HCT116 (cell line): Measurements from ENCODE around the gene GLDN. TPM values are rescaled to one million over a fixed set of nuclear protein-coding genes. Genes with fewer than 3 reads are reported as not detected.

Experiments
- ATAC-seq: fragments of 200-7000 bp; cut with Tn5 transposase; 2 replicates; pipeline ENCODE4 v1.9.1; 2020; ENCODE audit warnings: mild to moderate bottlenecking, moderate library complexity
- BruUV-seq: library from RNA; stranded (reverse); fragments of 400-500 nt; replicated peaks from 2 replicates; lab custom pipeline; 2021; lab: Mats Ljungman, UMichigan
- CTCF ChIA-PET: fragments of 300-600 bp; sonication (Branson Sonifier 250); formaldehyde crosslinking; loops from one replicate; lab custom pipeline; 2021; ENCODE audit warnings: antibody characterized with exemption; lab: Charles Lee
- POLR2A ChIA-PET: fragments of 300-600, 350-600 bp; sonication (Branson Sonifier 250); formaldehyde crosslinking; loops from one replicate; lab custom pipeline; 2021; ENCODE audit warnings: antibody characterized with exemption; lab: Charles Lee
- RAD21 ChIA-PET, 2 experiments: fragments of 300-600 bp; sonication (Branson Sonifier 250); formaldehyde crosslinking; loops; one replicate each; lab custom pipeline; 2023; ENCODE audit warnings: low total read pairs in 2 of 2; ENCODE audit not compliant: uncharacterized antibody in 2 of 2, unreplicated experiment in 2 of 2, low non-redundant PET in 1 of 2; lab: Charles Lee
- DNase-seq: peaks from one replicate; pipeline ENCODE4 v3.0.0-alpha.2; 2010; ENCODE audit warnings: low read depth, low spot score
- H2AFZ ChIP-seq: fragments of 200-600 bp; shearing (Covaris generic), sonication (generic); 2 replicates; pipeline ENCODE4 v1.6.1; 2017; ENCODE audit warnings: low read depth, mixed run types, mixed read lengths, antibody characterized with exemption, low read length; ENCODE audit not compliant: poor library complexity, severe bottlenecking
- H3K27ac ChIP-seq: 2 replicates; pipeline ENCODE4 v1.5.1; 2012; ENCODE audit warnings: low read depth, low read length
- H3K27me3 ChIP-seq: fragments of 200-600 bp; sonication (generic); 2 replicates; pipeline ENCODE4 v1.6.1; 2016; ENCODE audit warnings: mixed run types, low read length, mixed read lengths; ENCODE audit not compliant: insufficient read depth
- H3K36me3 ChIP-seq, 2 experiments: fragments of 200-500 bp in 1 of 2; fragments of 200-600 bp in 1 of 2; sonication (Bioruptor generic) in 1 of 2; sonication (generic) in 1 of 2; 2 replicates each; pipeline versions ENCODE4 v1.5.1 to v1.6.1; 2014 to 2016; ENCODE audit warnings: low read length in 2 of 2, inconsistent platforms in 1 of 2, mixed read lengths in 1 of 2, mixed run types in 1 of 2; ENCODE audit not compliant: insufficient read depth in 2 of 2, control insufficient read depth in 1 of 2
- H3K4me1 ChIP-seq, 2 experiments: fragments of 200-600 bp in 1 of 2; sonication (generic) in 1 of 2; 2 replicates each; pipeline versions ENCODE4 v1.5.1 to v1.6.1; 2012 to 2017; ENCODE audit warnings: low read length in 2 of 2, inconsistent platforms in 1 of 2, mild to moderate bottlenecking in 1 of 2, mixed read lengths in 1 of 2, mixed run types in 1 of 2, moderate library complexity in 1 of 2; ENCODE audit not compliant: insufficient read depth in 2 of 2, control insufficient read depth in 1 of 2
- H3K4me2 ChIP-seq: fragments of 200-600 bp; sonication (generic); 2 replicates; pipeline ENCODE4 v1.6.1; 2017; ENCODE audit warnings: mixed run types, low read length, mixed read lengths
- H3K4me3 ChIP-seq, 2 experiments: fragments of 200-600 bp in 1 of 2; sonication (generic) in 1 of 2; replicated peaks in 1 of 2; 2 replicates each; pipeline ENCODE4 v1.5.1; 2011 to 2016; ENCODE audit warnings: low read length in 2 of 2, control low read depth in 1 of 2, low read depth in 1 of 2, mild to moderate bottlenecking in 1 of 2, mixed read lengths in 1 of 2, mixed run types in 1 of 2
- H3K79me2 ChIP-seq: fragments of 200-600 bp; sonication (generic); 2 replicates; pipeline ENCODE4 v1.6.1; 2017; ENCODE audit warnings: mild to moderate bottlenecking, mixed run types, low read length, moderate library complexity, mixed read lengths; ENCODE audit not compliant: insufficient read depth
- H3K9ac ChIP-seq: fragments of 200-600 bp; sonication (generic); 2 replicates; pipeline ENCODE4 v1.6.1; 2016; ENCODE audit warnings: low read length, mixed read lengths
- H3K9me2 ChIP-seq: fragments of 200-600 bp; sonication (generic), shearing (Covaris generic); 2 replicates; pipeline ENCODE4 v1.6.1; 2017; ENCODE audit warnings: mixed run types, mild to moderate bottlenecking, moderate library complexity; ENCODE audit not compliant: insufficient read depth
- H3K9me3 ChIP-seq, 2 experiments: fragments of 200-500 bp in 1 of 2; fragments of 200-600 bp in 1 of 2; sonication (Bioruptor generic) in 1 of 2; sonication (generic) in 1 of 2; 2 replicates each; pipeline ENCODE4 v1.6.1; 2014 to 2017; ENCODE audit warnings: low read length in 2 of 2, mixed read lengths in 2 of 2, inconsistent platforms in 1 of 2, low read depth in 1 of 2, mild to moderate bottlenecking in 1 of 2, mixed run types in 1 of 2, moderate library complexity in 1 of 2; ENCODE audit not compliant: control insufficient read depth in 1 of 2, insufficient read depth in 1 of 2
- H4K20me1 ChIP-seq: fragments of 200-600 bp; sonication (generic), shearing (Covaris generic); 2 replicates; pipeline ENCODE4 v1.6.1; 2017; ENCODE audit warnings: mixed run types, mild to moderate bottlenecking, moderate library complexity; ENCODE audit not compliant: insufficient read depth
- ATF3 ChIP-seq: IDR thresholded peaks from 2 replicates; pipeline ENCODE4 v1.6.1; 2012
- CEBPB ChIP-seq: IDR thresholded peaks from 2 replicates; pipeline ENCODE4 v1.6.1; 2012; ENCODE audit warnings: low read depth
- EGR1 ChIP-seq: IDR thresholded peaks from 2 replicates; pipeline ENCODE4 v1.6.1; 2012; ENCODE audit warnings: low read depth
- FOSL1 ChIP-seq: IDR thresholded peaks from 2 replicates; pipeline ENCODE4 v1.6.1; 2012; ENCODE audit warnings: low read depth
- POLR2AphosphoS5 ChIP-seq: IDR thresholded peaks from 2 replicates; pipeline ENCODE4 v1.6.1; 2011; ENCODE audit warnings: mild to moderate bottlenecking, low read depth, low read length, moderate library complexity
- SIN3A ChIP-seq: IDR thresholded peaks from 2 replicates; pipeline ENCODE4 v1.6.1; 2012; ENCODE audit warnings: low read depth
- SP1 ChIP-seq: IDR thresholded peaks from 2 replicates; pipeline ENCODE4 v1.6.1; 2012; ENCODE audit warnings: low read depth
- SRF ChIP-seq: IDR thresholded peaks from 2 replicates; pipeline ENCODE4 v1.6.1; 2012; ENCODE audit warnings: low read depth
- TCF7L2 ChIP-seq: IDR thresholded peaks from 2 replicates; pipeline ENCODE4 v1.7.0; 2011; ENCODE audit warnings: borderline replicate concordance, inconsistent platforms; ENCODE audit not compliant: insufficient read depth, insufficient read length; ENCODE audit errors: extremely low read depth
- ZBTB33 ChIP-seq: IDR thresholded peaks from 2 replicates; pipeline ENCODE4 v1.6.1; 2011; ENCODE audit warnings: mild to moderate bottlenecking, low read length, moderate library complexity; ENCODE audit not compliant: insufficient replicate concordance; ENCODE audit errors: extremely low read depth
- ZFX ChIP-seq: fragments of 450-650 bp; IDR thresholded peaks from 2 replicates; pipeline ENCODE4 v1.6.1; 2017
- ZNF274 ChIP-seq: fragments of 200-500 bp; sonication (Bioruptor generic); IDR thresholded peaks from 2 replicates; pipeline ENCODE4 v1.6.1; 2014; ENCODE audit warnings: mild to moderate bottlenecking, low read depth, low read length, inconsistent platforms
- intact Hi-C: fragments of 100-400 bp; cut with micrococcal nuclease; formaldehyde crosslinking; loops from 2 replicates; pipeline ENCODE4 v1.10.0; 2022
- total RNA-seq: library from RNA; stranded (reverse); gene quantifications from one replicate; pipeline ENCODE4 v1.2.1, GENCODE V29; 2021; ENCODE audit not compliant: unreplicated experiment
- TF ChIP-seq, protein P1 (sequence below): IDR thresholded peaks from 2 replicates; pipeline ENCODE4 v1.6.1; 2012

The GLDN gene
- total RNA-seq, 1 experiment from 2014 or later, result 3.0 TPM

DNA sequence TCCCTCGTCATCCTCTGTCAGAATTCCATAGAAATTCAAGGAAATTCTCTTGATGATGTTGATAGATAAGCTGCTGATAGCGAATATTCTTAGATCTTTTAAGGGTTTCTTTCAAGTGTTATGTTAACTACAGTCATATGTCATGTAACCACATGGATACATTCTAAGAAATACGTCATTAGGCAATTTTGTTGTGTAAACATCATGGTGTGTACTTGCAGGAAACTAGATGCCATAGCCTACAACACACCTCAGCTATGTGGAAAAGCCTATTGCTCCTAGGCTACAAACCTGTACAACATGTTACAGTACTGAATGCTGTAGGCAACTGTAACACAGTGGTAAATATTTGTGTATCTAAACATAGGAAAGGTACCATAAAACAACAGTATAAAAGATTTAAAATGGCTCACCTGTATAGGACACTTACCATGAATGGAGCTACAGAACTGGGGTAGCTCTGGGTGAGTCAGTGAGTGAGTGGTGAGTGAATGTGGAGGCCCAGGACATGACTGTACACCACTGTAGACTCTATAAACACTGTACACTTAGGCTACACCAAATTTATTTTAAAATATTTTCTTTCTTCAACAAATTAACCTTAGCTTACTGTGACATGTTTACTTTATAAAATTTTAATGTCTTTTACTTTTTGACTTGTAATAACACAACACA is 34.6 kb downstream of the GLDN start:
- no peak overlapping the region for H3K4me2 ChIP-seq
- H3K9me2 ChIP-seq, result no peaks in the 10 kb centered on the region
- CTCF ChIA-PET, result interaction anchor here (1.5 to 3.4 kb wide), 2 partner anchors 213 kb away, joined by 6 to 25 read pairs; no protein-coding TSS in a partner anchor
- intact Hi-C loops, result no loop called here
- H2AFZ ChIP-seq, result no peak overlapping the region
- no peak overlapping the region for H3K27ac ChIP-seq
- H4K20me1 ChIP-seq, result no peaks in the 10 kb centered on the region
- POLR2A ChIA-PET, result no interaction called here
- H3K9ac ChIP-seq, result no peak overlapping the region
- no peak for ATAC-seq
- TF ChIP-seq TCF7L2 (no peak), EGR1 (no peak), POLR2AphosphoS5 (no peak), SRF (no peak), SIN3A (no peak)
- H3K27me3 ChIP-seq, result no peaks in the 10 kb centered on the region
- no peaks in the 10 kb centered on the region for H3K9me3 ChIP-seq
- no peaks in the 10 kb centered on the region for H3K4me1 ChIP-seq
- BruUV-seq, result no TSS peak
- H3K36me3 ChIP-seq, result no peaks in the 10 kb centered on the region
- RAD21 ChIA-PET, result no interaction called here
- no peak overlapping the region for H3K4me3 ChIP-seq
- H3K79me2 ChIP-seq, result no peaks in the 10 kb centered on the region
- DNase-seq, result no peak

DNA sequence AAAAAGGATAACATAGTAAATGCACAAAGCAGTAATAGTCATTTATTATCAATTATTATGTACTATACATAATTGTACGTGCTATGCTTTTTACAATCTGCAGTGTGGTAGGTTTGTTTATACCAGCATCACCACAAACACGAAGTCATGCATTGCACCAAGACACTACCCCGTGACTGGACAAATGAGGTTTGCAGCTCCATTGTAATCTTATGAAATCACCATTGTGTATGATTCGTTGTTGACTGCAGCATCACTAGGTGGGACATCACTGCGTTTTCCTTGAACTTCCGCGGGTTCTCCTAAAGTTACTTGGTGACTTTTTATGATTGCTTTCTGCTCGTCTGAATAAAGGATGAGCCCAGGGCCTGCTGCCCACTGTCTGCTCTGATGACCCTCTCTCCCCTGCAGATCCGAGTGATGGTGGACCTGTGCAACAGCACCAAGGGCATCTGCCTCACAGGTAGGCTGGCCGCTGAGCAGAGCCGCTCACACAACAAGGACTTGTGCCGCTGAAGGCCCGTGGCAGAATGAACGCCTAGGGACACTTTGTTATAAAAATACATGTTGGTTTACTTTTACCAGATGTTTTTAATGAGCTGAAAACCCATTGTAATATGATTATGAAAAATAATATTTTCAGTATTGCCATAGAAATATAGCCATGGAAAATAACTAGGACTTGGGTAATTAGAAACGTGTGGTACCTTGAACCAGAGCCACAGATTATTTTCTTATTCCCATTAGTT is 35.8 kb downstream of the GLDN start:
- Histone ChIP-seq H3K27ac (no peak overlapping the region), H3K9me2 (no peaks in the 10 kb centered on the region), H3K4me1 (no peaks in the 10 kb centered on the region), H3K27me3 (no peaks in the 10 kb centered on the region), H3K36me3 (no peaks in the 10 kb centered on the region), H2AFZ (no peak overlapping the region), H3K9ac (no peak overlapping the region), H3K9me3 (no peaks in the 10 kb centered on the region), H4K20me1 (no peaks in the 10 kb centered on the region), H3K79me2 (no peaks in the 10 kb centered on the region), H3K4me2 (no peak overlapping the region), H3K4me3 (no peak overlapping the region)
- DNase-seq, result no peak
- POLR2A ChIA-PET, result no interaction called here
- CTCF ChIA-PET, result interaction anchor here (1.3 to 3.4 kb wide), 2 partner anchors 25 to 214 kb away, joined by 4 to 25 read pairs; no protein-coding TSS in a partner anchor
- ATAC-seq, result no peak
- intact Hi-C loops, result no loop called here
- BruUV-seq, result no TSS peak
- RAD21 ChIA-PET, result no interaction called here
- TF ChIP-seq FOSL1 (no peak), SRF (no peak), ZNF274 (no peak), CEBPB (no peak), SIN3A (no peak), ZBTB33 (no peak), ATF3 (no peak), SP1 (no peak), ZFX (no peak)
- TF ChIP-seq, protein P1, sequence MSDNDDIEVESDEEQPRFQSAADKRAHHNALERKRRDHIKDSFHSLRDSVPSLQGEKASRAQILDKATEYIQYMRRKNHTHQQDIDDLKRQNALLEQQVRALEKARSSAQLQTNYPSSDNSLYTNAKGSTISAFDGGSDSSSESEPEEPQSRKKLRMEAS, result no peak
